Activated CD4-positive, alpha-beta T cell treated with anti-CD3 and anti-CD28 coated beads for 4 hours (primary cell): ENCODE measurements around the gene IRF2BPL.
A peak's percentile ranks its signal among the peaks of the same experiment; 100 is the strongest.
"Not testable (repeated sequence)": the region's sequence is repeated elsewhere in the genome, so short reads cannot be mapped to it uniquely, and the experiment has no call there.

Experiments
- DNase-seq, 2 donors: peaks; one replicate each; pipeline ENCODE4 v3.0.0-alpha.2; 2020

IRF2BPL gene

GRCh38 chr14:77033622-77034589 is 5.4 kb upstream of the IRF2BPL start:
- DNase-seq: peak; percentile 73 to 85

- DNase-seq: peak; percentile 82 to 83
Measured at GRCh38 chr14:77032844-77033621, 4.5 kb upstream of the IRF2BPL start.

- no peak for DNase-seq
Measured at GRCh38 chr14:77032491-77032843, 4.0 kb upstream of the IRF2BPL start.

- DNase-seq: no peak
Measured at GRCh38 chr14:77031759-77032490, 3.4 kb upstream of the IRF2BPL start.

GRCh38 chr14:77027538-77028383 is 747 bp downstream of the IRF2BPL start:
- peak; percentile 73 to 75 for DNase-seq

- DNase-seq: peak; percentile 36 to 51
Measured at GRCh38 chr14:77026930-77027537, 1.5 kb downstream of the IRF2BPL start.

- DNase-seq: no peak
Measured at GRCh38 chr14:77026166-77026929, 2.2 kb downstream of the IRF2BPL start.

- DNase-seq: no peak
Measured at GRCh38 chr14:77025744-77026165, 2.8 kb downstream of the IRF2BPL start.

GRCh38 chr14:77024171-77024691 is 4.3 kb downstream of the IRF2BPL start:
- peak; percentile 65 for DNase-seq

GRCh38 chr14:77023001-77023996 is 5.2 kb downstream of the IRF2BPL start:
- no peak for DNase-seq

- DNase-seq: no peak
Measured at GRCh38 chr14:77022236-77022852, 6.2 kb downstream of the IRF2BPL start.

GRCh38 chr14:77021424-77021823 is 7.1 kb downstream of the IRF2BPL start:
- DNase-seq: not testable (repeated sequence)

- DNase-seq: no peak
Measured at GRCh38 chr14:77018785-77019184, 9.7 kb downstream of the IRF2BPL start.

- DNase-seq: no peak
Measured at GRCh38 chr14:77017666-77018065, 10.8 kb downstream of the IRF2BPL start.

- no peak for DNase-seq
Measured at GRCh38 chr14:77014734-77015133, 13.8 kb downstream of the IRF2BPL start.

GRCh38 chr14:77014004-77014604 is 14.4 kb downstream of the IRF2BPL start:
- DNase-seq: no peak

GRCh38 chr14:77012193-77012765 is 16.2 kb downstream of the IRF2BPL start:
- no peak for DNase-seq

GRCh38 chr14:77011245-77011644 is 17.3 kb downstream of the IRF2BPL start:
- no peak for DNase-seq
